GM18505 (cell line): Measurements from ENCODE around the gene EXOSC10.
A peak's percentile ranks its signal among the peaks of the same experiment; 100 is the strongest.

Source experiments
- ATAC-seq: cut with Tn5 transposase; IDR thresholded peaks from one replicate; pipeline ENCODE4 v1.9.1; 2021; ENCODE audit not compliant: unreplicated experiment
- POLR2A ChIP-seq: IDR thresholded peaks from 4 replicates; pipeline ENCODE4 v1.6.1; 2011; ENCODE audit warnings: borderline replicate concordance; ENCODE audit not compliant: insufficient read depth, insufficient read length; ENCODE audit errors: extremely low read depth

Gene EXOSC10

DNA sequence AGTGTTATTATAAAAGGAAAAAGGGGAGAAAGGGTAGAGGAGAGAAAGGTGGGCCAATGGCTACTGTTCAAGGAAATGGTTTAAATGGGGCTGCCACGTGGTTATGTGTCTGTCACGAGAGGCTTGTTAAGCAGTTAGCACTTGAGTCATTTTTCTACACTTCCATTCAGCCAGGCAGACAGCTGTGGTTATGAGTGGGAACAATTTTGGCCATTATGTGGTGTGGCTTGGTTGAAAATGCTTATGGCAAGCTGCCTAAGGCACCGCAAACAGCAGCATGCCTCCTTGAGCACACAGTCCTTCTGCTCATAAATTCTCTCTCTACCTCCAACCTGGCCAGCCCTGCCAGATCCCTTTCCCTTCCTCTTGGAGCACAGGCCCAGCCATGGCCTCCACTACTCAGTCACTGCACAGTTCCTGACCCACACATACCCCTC, 36.7 kb downstream of the EXOSC10 start:
- peak; percentile 18 for TF ChIP-seq POLR2A
- ATAC-seq = no peak

GRCh38 chr1:11061652-11062365, 37.9 kb downstream of the EXOSC10 start:
- no peak for ATAC-seq
- TF ChIP-seq POLR2A = no peak

- peak; percentile 87 for ATAC-seq
These were observed 39.5 kb downstream of the EXOSC10 start, which contains the start of gene SRM for GRCh38 chr1:11059968-11060830. TSS of gene SRM (minus strand) at chr1:11060018. CDS start at chr1:11059943, 75 bp downstream.

DNA sequence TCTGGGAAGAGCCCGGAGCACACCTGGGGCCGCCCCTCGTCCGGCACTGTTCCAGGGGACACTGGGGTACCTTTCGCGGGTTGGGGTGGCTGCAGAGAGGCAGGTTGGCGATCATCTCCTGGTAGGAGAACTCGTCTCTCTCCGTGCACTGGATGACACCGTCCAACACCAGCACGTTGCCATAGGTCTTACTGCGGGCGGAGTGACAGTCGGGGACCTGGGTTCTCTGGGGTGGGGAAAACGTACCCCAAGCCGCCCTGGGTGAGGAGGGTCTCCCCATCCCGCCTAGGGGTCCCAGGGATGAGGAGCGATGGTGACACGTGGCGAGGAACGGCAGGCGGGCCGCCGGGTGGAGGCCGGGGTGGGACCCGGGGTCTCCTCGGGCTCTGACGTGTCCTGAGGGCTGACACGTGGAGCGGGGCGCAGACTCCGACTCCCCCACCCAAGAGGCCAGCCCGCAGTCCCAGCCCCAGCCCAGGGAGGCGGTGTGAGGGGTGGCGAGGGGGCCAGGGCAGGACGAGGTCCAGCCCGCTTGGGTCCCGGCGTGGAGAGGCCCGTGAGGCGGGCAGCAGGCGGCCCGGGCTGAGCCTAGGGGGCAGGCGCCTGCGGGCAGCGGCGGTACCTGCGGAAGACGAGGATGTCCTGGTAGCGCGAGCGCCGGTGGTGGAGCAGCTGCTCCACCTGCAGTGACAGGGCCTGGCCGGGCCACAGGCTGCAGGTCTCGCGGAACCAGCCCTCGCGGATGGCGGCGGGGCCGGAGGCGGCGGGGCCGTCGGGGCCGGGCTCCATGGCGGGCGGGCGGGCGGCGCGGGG, 40.3 kb downstream of the EXOSC10 start:
- peak; percentile 19 for ATAC-seq
- TF ChIP-seq POLR2A = no peak

More at GRCh38 chr1:11059968-11060830, 39.5 kb downstream of the EXOSC10 start, which contains the start of gene SRM:
- TF ChIP-seq POLR2A = peak; percentile 82

DNA sequence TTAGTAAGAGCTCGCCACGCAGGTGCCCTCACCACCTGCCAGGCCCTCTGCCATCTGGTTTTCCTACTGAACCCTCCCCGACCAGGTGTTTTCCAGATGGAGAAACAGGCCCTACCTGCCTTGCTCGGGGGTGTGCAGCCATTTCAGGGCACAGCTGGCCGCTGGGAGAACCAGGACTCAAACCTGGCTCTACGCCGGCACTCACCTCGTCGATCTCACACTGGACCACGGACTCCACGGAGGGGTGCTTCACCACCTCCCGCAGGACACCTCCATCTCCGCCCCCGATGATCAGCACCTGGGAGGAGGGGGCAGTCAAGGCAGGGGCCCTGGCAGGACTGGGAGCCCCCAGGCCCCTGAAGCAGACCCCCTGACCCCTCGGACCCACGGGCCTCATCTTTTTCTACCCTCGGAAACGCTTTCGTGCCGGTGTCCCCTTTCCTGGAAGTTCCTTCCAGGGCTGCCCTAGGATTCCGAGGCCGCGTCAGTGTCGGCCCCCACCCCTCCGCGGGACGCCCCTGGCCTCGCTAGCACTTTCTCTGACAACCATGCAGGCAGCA, 41.0 kb downstream of the EXOSC10 start:
- TF ChIP-seq POLR2A = no peak
- ATAC-seq = no peak

DNA sequence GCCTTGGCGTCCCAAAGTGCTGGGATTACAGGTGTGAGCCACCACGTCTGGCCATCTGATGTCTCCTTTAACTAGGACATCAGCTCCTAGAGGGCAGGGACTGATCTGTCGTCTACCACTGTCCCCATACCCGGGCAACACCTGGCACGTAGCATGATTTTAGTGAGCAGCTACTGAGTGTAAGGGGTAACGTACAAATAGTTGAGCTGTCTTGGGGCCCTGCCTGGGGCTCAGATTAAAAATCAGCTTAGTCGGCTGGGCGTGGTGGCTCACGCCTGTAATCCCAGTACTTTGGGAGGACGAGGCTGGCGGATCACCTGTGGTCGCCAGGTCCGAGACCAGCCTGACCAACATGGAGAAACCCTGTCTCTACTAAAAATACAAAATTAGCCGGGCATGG, 41.6 kb downstream of the EXOSC10 start:
- ATAC-seq = no peak
- TF ChIP-seq POLR2A = no peak

DNA sequence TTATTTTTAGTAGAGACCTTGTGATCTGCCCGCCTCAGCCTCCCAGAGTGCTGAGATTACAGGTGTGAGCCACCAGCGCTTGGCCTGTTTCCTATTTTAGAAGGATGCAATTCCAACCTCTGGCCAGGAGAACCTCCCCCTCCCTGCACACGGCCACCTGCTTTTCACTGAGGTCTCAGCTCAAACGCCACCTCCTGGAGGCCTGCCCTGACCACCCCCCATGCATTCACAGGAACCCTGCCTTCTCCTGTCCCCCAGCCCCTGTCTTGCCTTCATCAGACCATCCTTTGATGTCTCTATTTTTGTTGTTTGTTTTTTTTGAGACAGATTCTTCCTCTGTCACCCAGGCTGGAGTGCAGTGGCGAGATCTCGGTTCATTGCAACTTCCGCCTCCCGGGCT, 42.2 kb downstream of the EXOSC10 start:
- no peak for ATAC-seq

GRCh38 chr1:11056504-11056903, 43.2 kb downstream of the EXOSC10 start:
- TF ChIP-seq POLR2A = no peak
- no peak for ATAC-seq

More for the DNA sequence above, 42.2 kb downstream of the EXOSC10 start:
- TF ChIP-seq POLR2A = no peak

DNA sequence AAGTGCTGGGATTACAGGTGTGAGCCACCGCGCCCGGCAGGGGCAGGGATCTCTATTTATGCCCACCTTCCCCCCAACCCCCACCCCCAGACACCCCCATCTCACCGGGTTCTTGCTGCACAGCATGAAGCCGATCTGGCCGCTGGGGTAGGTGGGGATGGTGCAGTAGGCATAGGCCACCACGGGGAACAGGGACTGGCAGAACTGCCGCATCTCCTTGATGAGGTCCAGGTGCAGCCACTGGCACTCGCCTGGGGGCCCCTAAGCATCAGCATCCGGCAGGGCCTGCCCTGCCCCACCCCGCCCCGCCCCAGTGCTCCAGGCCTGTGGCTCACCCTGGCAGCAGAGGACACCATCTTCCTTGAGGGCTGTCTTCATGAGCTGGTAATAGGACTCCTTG, 44.0 kb downstream of the EXOSC10 start:
- no peak for TF ChIP-seq POLR2A
- ATAC-seq = no peak

GRCh38 chr1:11054666-11055065, 45.0 kb downstream of the EXOSC10 start:
- no peak for TF ChIP-seq POLR2A
- ATAC-seq = no peak

DNA sequence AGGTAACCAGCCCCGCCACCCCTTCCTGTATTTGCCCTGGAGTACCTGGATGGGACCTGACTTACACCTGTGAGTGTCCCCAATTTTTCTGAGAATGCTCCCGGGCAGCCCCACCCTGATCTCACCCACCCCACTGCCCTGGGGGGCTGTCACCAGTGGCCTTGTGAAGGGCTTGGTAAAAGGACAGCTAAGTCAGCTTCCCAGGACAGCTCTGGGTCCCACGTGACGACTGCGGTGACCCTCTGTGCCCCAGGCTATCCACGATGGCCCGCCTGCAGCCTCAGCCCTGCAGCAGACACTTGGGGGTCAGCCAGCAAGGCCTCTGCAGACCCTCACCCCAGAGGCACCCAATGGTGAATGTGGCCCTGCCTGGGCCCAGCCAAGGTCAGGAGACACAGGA, 45.5 kb downstream of the EXOSC10 start:
- no peak for TF ChIP-seq POLR2A
- ATAC-seq = no peak

DNA sequence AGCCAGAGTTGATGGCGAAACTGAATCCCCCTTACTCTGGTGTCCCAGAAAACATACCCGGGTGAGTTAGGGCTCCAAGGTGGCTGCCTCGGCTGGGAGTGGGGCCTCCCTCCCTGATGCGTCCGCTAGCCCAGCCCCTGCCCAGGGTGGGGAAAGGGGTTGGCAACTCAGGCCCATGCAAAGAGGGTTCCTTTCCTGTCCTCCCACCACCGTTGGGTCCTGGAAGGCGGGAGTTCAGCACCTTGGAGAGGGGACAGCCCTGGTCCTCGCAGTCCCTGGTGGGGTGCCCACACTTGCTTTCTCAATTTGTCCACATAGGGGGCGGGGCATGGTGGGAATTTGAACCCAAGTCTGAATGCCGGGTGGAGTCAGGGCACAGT, 45.9 kb downstream of the EXOSC10 start:
- no peak for ATAC-seq
- TF ChIP-seq POLR2A = no peak
